MM.1S (cell line): ENCODE results near the gene SH3PXD2A.

ENCODE experiments used
- CTCF ChIP-seq: fragments of 300-600 bp; sonication (generic); IDR thresholded peaks from 2 replicates; pipeline ENCODE4 v1.5.1; 2016; ENCODE audit warnings: antibody characterized with exemption, low read length, mixed read lengths
- EZH2 ChIP-seq: fragments of 300-600 bp; sonication (generic); optimal IDR thresholded peaks from 2 replicates; pipeline ENCODE3; 2017; ENCODE audit warnings: low read depth, mild to moderate bottlenecking, antibody characterized with exemption, low read length, mixed read lengths
- EZH2phosphoT487 ChIP-seq: fragments of 300-600 bp; sonication (generic); IDR thresholded peaks from 2 replicates; pipeline ENCODE4 v1.6.1; 2018; ENCODE audit warnings: antibody characterized with exemption, low read length

GRCh38 chr10:103762916-103763315 lies 92.5 kb downstream of the SH3PXD2A start:
- TF ChIP-seq CTCF (no peak), EZH2 (no peak), EZH2phosphoT487 (no peak)
